ENCODE data around the gene SREBF1.
A peak's percentile ranks its signal among the peaks of the same experiment; 100 is the strongest.

The SREBF1 gene

DNA sequence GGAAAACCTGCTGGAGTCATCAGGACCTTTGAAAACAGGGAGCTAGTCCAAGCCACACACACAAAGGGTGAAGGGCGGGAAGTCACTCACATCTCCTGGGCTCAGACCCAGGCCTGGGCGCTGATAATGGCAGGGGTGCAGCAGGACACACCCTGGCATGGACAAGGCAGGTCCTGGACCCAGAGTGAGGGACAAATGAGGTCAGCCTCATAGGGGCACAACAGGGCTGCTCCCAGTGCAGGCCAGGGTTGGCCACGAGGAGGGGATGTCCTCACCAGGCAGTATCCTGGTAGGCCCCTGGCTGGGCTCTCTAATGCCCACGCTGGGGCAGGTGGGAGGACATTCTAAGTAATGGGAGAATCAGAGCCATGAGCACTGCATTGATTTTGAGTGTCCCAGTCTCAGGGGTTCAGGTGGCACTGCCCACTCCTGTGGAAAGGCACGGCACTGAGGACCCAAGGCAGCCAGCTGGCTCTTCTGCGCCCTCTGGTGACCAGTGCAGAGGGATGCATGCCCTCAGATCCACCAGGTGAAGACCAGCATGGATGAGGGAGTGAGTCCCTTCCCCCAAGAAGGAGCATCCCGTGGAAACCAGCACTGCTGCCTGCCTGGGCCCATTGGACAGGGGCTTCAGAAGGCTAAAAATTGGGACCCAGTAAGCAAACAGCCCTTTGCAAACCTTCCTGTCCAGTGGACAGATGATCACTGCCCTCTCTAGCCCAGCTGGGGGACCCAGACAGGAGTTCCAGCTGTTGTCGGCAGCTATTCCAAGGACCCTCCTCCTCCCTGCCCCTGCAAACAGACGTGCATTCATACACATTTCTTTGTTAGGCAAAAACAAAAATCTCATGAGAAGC, 23.4 kb upstream of the SREBF1 start:
- H3K4me3 ChIP-seq (ENCODE audit: severe bottlenecking), result no peak overlapping the region
- TF ChIP-seq, protein P1, sequence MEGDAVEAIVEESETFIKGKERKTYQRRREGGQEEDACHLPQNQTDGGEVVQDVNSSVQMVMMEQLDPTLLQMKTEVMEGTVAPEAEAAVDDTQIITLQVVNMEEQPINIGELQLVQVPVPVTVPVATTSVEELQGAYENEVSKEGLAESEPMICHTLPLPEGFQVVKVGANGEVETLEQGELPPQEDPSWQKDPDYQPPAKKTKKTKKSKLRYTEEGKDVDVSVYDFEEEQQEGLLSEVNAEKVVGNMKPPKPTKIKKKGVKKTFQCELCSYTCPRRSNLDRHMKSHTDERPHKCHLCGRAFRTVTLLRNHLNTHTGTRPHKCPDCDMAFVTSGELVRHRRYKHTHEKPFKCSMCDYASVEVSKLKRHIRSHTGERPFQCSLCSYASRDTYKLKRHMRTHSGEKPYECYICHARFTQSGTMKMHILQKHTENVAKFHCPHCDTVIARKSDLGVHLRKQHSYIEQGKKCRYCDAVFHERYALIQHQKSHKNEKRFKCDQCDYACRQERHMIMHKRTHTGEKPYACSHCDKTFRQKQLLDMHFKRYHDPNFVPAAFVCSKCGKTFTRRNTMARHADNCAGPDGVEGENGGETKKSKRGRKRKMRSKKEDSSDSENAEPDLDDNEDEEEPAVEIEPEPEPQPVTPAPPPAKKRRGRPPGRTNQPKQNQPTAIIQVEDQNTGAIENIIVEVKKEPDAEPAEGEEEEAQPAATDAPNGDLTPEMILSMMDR (IDR thresholded peaks at IDR 0.05; ENCODE audit: poor library complexity, severe bottlenecking), result peak; percentile 93
- DNase-seq (ENCODE audit: low spot score), result no peak
- H3K4me1 ChIP-seq (ENCODE audit: insufficient read depth, poor library complexity, severe bottlenecking), result no peaks in the 10 kb centered on the region
- no peak overlapping the region for H3K27ac ChIP-seq (ENCODE audit: poor library complexity, severe bottlenecking)
- no peaks in the 10 kb centered on the region for H3K9me3 ChIP-seq (ENCODE audit: severe bottlenecking)
- peak; percentile 91 for ATAC-seq (ENCODE audit: low read depth)
- H3K36me3 ChIP-seq (ENCODE audit: low read depth), result peaks cover 4% of the 10 kb centered on the region; the same call in 1 of the 2 replicates
- no peaks in the 10 kb centered on the region for H3K27me3 ChIP-seq (ENCODE audit: insufficient read depth, poor library complexity, severe bottlenecking)

DNA sequence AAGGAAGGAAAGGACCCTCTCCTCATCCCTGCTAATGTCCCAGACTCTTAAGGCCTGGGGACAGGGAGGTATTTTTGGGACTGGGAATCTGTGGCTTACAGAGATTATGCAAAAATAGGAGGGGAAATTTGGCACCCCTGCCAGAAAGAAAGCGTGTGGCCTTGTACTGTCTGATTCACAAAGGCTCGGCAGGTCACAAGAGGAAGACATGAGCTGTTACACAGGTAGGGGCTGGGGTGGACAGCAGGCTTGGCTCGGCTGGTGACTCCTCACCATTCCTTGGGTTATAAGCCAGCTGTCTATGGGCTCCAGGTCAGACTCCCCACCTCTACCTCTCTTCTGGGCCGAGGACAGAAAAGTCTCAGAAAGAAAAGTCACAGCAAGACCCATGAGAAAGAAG, 20.7 kb upstream of the SREBF1 start:
- TF ChIP-seq, protein P1 (IDR thresholded peaks at IDR 0.05; ENCODE audit: poor library complexity, severe bottlenecking), result no peak
- no peaks in the 10 kb centered on the region for H3K27me3 ChIP-seq (ENCODE audit: insufficient read depth, poor library complexity, severe bottlenecking)
- DNase-seq (ENCODE audit: low spot score), result no peak
- ATAC-seq (ENCODE audit: low read depth), result no peak
- H3K36me3 ChIP-seq (ENCODE audit: low read depth), result peaks cover 4% of the 10 kb centered on the region; the same call in 1 of the 2 replicates
- no peak overlapping the region for H3K4me3 ChIP-seq (ENCODE audit: severe bottlenecking)
- H3K9me3 ChIP-seq (ENCODE audit: severe bottlenecking), result no peaks in the 10 kb centered on the region
- peaks cover 11% of the 10 kb centered on the region for H3K4me1 ChIP-seq (ENCODE audit: insufficient read depth, poor library complexity, severe bottlenecking)
- no peak overlapping the region for H3K27ac ChIP-seq (ENCODE audit: poor library complexity, severe bottlenecking)

DNA sequence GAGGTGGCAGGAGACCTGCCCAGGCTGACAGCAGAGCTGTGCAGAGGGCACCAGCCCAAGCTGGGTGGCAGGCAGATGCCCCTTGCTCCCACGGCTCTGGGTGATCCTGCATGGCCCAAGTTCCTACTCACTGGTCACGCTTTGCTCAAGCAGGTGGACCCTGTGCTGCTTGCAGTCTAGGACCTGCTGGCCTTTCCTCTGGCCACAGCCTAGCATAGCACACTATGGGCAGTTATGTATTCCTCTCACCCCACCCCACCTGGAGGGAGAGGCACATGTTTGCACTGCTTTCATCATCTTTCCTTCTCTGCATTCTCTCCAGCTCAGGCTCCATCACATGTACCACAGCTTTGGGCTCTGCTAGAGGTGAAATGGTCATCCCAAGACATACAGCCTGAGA, 19.6 kb upstream of the SREBF1 start:
- H3K27ac ChIP-seq (ENCODE audit: poor library complexity, severe bottlenecking), result no peak overlapping the region
- ATAC-seq (ENCODE audit: low read depth), result 0 out of 3 replicates have a peak, but pooled peaks have one; percentile 4
- peaks cover 4% of the 10 kb centered on the region; the same call in 1 of the 2 replicates for H3K36me3 ChIP-seq (ENCODE audit: low read depth)
- H3K4me1 ChIP-seq (ENCODE audit: insufficient read depth, poor library complexity, severe bottlenecking), result peaks cover 11% of the 10 kb centered on the region
- TF ChIP-seq, protein P1 (IDR thresholded peaks at IDR 0.05; ENCODE audit: poor library complexity, severe bottlenecking), result no peak
- no peaks in the 10 kb centered on the region for H3K9me3 ChIP-seq (ENCODE audit: severe bottlenecking)
- DNase-seq (ENCODE audit: low spot score), result no peak
- H3K27me3 ChIP-seq (ENCODE audit: insufficient read depth, poor library complexity, severe bottlenecking), result no peaks in the 10 kb centered on the region
- H3K4me3 ChIP-seq (ENCODE audit: severe bottlenecking), result no peak overlapping the region

DNA sequence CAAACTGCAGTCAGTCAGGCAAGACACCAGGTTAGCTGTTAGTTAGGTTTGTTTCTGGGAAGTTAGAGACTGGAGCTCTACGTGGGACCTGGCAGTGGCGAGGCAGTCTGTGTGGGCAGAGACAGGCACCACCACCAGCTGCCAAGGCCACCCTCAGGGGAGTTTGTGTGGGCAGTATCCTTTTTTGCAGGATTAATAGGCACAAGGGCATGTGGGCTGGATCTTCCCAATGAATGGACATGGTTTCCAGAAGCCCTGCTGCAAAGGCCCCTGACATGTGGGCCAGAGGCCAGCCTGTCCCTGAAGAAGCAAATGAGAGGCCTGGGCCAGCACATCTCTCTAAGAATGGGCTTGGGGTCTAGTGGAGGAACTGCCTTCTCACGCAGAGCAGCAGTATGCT, 19.2 kb upstream of the SREBF1 start:
- Histone ChIP-seq H3K4me3 (ENCODE audit: severe bottlenecking) (no peak overlapping the region), H3K27me3 (ENCODE audit: insufficient read depth, poor library complexity, severe bottlenecking) (no peaks in the 10 kb centered on the region), H3K27ac (ENCODE audit: poor library complexity, severe bottlenecking) (no peak overlapping the region), H3K9me3 (ENCODE audit: severe bottlenecking) (no peaks in the 10 kb centered on the region), H3K36me3 (ENCODE audit: low read depth) (peaks cover 4% of the 10 kb centered on the region; the same call in 1 of the 2 replicates), H3K4me1 (ENCODE audit: insufficient read depth, poor library complexity, severe bottlenecking) (peaks cover 11% of the 10 kb centered on the region)
- TF ChIP-seq, protein P1 (IDR thresholded peaks at IDR 0.05; ENCODE audit: poor library complexity, severe bottlenecking), result no peak
- ATAC-seq (ENCODE audit: low read depth) (no peak), DNase-seq (ENCODE audit: low spot score) (no peak)

Measured in RWPE2 (cell line).